Measurements from ENCODE around the gene PRAME.

DNA sequence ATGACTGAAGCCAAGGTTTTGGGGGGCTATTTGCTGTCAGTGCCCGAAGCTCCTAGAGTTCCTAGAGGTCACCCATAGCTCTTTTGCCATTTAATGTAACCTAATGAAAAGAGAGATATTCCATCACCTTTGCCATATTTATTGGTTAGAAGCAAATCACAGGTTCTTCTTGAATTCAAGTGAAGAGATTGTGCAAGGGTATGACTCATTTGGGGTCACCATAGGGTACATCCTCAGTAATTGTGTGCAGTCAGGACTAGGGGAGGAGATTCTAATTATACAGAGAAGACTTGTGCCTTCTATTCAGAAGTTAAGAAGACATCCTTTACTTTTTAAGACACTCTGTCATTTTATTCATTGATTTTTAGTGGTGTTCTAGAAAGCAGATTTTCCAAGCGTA lies 6.9 kb upstream of the PRAME start:
- TF ChIP-seq, protein P1, sequence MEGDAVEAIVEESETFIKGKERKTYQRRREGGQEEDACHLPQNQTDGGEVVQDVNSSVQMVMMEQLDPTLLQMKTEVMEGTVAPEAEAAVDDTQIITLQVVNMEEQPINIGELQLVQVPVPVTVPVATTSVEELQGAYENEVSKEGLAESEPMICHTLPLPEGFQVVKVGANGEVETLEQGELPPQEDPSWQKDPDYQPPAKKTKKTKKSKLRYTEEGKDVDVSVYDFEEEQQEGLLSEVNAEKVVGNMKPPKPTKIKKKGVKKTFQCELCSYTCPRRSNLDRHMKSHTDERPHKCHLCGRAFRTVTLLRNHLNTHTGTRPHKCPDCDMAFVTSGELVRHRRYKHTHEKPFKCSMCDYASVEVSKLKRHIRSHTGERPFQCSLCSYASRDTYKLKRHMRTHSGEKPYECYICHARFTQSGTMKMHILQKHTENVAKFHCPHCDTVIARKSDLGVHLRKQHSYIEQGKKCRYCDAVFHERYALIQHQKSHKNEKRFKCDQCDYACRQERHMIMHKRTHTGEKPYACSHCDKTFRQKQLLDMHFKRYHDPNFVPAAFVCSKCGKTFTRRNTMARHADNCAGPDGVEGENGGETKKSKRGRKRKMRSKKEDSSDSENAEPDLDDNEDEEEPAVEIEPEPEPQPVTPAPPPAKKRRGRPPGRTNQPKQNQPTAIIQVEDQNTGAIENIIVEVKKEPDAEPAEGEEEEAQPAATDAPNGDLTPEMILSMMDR (conservative IDR thresholded peaks at IDR 0.05; ENCODE audit: low read length), result no peak
- TF ChIP-seq EZH2phosphoT487 (IDR thresholded peaks at IDR 0.05; ENCODE audit: borderline replicate concordance), result no peak
